HL-60 (cell line): ENCODE measurements around the gene SMLR1.

Experiments
- GABPA ChIP-seq: IDR thresholded peaks from 2 replicates; pipeline ENCODE4 v1.6.1; 2012; ENCODE audit warnings: low read depth
- POLR2AphosphoS5 ChIP-seq: IDR thresholded peaks from 2 replicates; pipeline ENCODE4 v1.6.1; 2012; ENCODE audit warnings: low read depth
- TF ChIP-seq, protein P1 (sequence below): IDR thresholded peaks from one replicate; pipeline ENCODE4 v1.5.1; 2011; ENCODE audit warnings: low read length, control low read depth, inconsistent platforms; ENCODE audit not compliant: insufficient read depth

- TF ChIP-seq, protein P1, sequence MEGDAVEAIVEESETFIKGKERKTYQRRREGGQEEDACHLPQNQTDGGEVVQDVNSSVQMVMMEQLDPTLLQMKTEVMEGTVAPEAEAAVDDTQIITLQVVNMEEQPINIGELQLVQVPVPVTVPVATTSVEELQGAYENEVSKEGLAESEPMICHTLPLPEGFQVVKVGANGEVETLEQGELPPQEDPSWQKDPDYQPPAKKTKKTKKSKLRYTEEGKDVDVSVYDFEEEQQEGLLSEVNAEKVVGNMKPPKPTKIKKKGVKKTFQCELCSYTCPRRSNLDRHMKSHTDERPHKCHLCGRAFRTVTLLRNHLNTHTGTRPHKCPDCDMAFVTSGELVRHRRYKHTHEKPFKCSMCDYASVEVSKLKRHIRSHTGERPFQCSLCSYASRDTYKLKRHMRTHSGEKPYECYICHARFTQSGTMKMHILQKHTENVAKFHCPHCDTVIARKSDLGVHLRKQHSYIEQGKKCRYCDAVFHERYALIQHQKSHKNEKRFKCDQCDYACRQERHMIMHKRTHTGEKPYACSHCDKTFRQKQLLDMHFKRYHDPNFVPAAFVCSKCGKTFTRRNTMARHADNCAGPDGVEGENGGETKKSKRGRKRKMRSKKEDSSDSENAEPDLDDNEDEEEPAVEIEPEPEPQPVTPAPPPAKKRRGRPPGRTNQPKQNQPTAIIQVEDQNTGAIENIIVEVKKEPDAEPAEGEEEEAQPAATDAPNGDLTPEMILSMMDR: no peak
- TF ChIP-seq POLR2AphosphoS5: no peak
- no peak for TF ChIP-seq GABPA
These were observed 39.3 kb upstream of the SMLR1 start for GRCh38 chr6:130787726-130788500.
